ENCODE results near the gene SFXN2.

Gene SFXN2

GRCh38 chr10:102669206-102670064 lies 45.0 kb upstream of the SFXN2 start:
- no peak overlapping the region for H3K4me3 ChIP-seq (replicated peaks; ENCODE audit: insufficient read depth, low read length)
- H3K27me3 ChIP-seq (ENCODE audit: insufficient read depth, poor library complexity, severe bottlenecking), result no peaks in the 10 kb centered on the region
- DNase-seq (ENCODE audit: low read depth in 1 of 2, low spot score in 1 of 2), result no peak
- H3K27ac ChIP-seq (replicated peaks), result no peak overlapping the region
- TF ChIP-seq, protein P1, sequence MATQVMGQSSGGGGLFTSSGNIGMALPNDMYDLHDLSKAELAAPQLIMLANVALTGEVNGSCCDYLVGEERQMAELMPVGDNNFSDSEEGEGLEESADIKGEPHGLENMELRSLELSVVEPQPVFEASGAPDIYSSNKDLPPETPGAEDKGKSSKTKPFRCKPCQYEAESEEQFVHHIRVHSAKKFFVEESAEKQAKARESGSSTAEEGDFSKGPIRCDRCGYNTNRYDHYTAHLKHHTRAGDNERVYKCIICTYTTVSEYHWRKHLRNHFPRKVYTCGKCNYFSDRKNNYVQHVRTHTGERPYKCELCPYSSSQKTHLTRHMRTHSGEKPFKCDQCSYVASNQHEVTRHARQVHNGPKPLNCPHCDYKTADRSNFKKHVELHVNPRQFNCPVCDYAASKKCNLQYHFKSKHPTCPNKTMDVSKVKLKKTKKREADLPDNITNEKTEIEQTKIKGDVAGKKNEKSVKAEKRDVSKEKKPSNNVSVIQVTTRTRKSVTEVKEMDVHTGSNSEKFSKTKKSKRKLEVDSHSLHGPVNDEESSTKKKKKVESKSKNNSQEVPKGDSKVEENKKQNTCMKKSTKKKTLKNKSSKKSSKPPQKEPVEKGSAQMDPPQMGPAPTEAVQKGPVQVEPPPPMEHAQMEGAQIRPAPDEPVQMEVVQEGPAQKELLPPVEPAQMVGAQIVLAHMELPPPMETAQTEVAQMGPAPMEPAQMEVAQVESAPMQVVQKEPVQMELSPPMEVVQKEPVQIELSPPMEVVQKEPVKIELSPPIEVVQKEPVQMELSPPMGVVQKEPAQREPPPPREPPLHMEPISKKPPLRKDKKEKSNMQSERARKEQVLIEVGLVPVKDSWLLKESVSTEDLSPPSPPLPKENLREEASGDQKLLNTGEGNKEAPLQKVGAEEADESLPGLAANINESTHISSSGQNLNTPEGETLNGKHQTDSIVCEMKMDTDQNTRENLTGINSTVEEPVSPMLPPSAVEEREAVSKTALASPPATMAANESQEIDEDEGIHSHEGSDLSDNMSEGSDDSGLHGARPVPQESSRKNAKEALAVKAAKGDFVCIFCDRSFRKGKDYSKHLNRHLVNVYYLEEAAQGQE (IDR thresholded peaks at IDR 0.05; ENCODE audit: insufficient replicate concordance, low read depth), result no peak
- TF ChIP-seq CTCF (IDR thresholded peaks at IDR 0.05; ENCODE audit: insufficient read depth, low read length), result peak; percentile 10

GRCh38 chr10:102670065-102670670 lies 44.3 kb upstream of the SFXN2 start:
- Histone ChIP-seq H3K27ac (replicated peaks) (no peak overlapping the region), H3K4me3 (replicated peaks; ENCODE audit: insufficient read depth, low read length) (no peak overlapping the region), H3K27me3 (ENCODE audit: insufficient read depth, poor library complexity, severe bottlenecking) (no peaks in the 10 kb centered on the region)
- TF ChIP-seq GABPA (IDR thresholded peaks at IDR 0.05; ENCODE audit: low read depth) (no peak), POLR2AphosphoS5 (IDR thresholded peaks at IDR 0.05; ENCODE audit: low read depth) (no peak), SPI1 (IDR thresholded peaks at IDR 0.05; ENCODE audit: borderline replicate concordance, low read depth) (no peak)
- no peak for DNase-seq (ENCODE audit: low read depth in 1 of 2, low spot score in 1 of 2)

GRCh38 chr10:102670871-102671434 lies 43.5 kb upstream of the SFXN2 start:
- no peak for DNase-seq (ENCODE audit: low read depth in 1 of 2, low spot score in 1 of 2)
- no peak overlapping the region for H3K4me3 ChIP-seq (replicated peaks; ENCODE audit: insufficient read depth, low read length)
- H3K27ac ChIP-seq (replicated peaks), result no peak overlapping the region
- TF ChIP-seq POLR2AphosphoS5 (IDR thresholded peaks at IDR 0.05; ENCODE audit: low read depth) (no peak), SPI1 (IDR thresholded peaks at IDR 0.05; ENCODE audit: borderline replicate concordance, low read depth) (no peak), CTCF (IDR thresholded peaks at IDR 0.05; ENCODE audit: insufficient read depth, low read length) (no peak)
- no peaks in the 10 kb centered on the region for H3K27me3 ChIP-seq (ENCODE audit: insufficient read depth, poor library complexity, severe bottlenecking)

DNA sequence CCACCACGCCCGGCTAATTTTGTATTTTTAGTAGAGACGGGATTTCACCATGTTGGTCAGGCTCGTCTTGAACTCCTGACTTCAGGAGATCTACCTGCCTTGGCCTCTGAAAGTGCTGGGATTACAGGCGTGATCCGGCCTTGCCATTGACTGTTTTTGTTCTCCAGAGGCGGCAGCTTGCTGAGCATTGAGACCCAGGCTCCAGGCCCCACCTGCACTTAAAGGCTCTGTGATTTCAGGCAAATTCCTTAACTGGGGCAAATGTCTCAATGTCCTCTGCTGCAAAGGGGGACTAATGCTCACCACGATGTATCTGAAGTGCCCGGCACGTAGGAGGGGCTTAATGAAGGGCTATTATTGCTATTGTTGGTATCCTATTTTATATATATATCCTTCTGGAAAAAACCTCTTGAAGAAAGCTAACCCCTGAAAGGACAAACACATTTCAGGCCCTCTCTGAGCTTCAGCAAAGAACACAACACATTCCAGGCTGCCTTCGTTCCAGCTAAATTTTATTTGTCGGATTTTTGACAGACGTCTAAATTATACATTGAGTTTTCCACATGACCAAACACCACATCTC lies 41.1 kb upstream of the SFXN2 start:
- no peaks in the 10 kb centered on the region for H3K27me3 ChIP-seq (ENCODE audit: insufficient read depth, poor library complexity, severe bottlenecking)
- no peak for DNase-seq (ENCODE audit: low read depth in 1 of 2, low spot score in 1 of 2)
- no peak overlapping the region for H3K4me3 ChIP-seq (replicated peaks; ENCODE audit: insufficient read depth, low read length)
- TF ChIP-seq, protein P1 (IDR thresholded peaks at IDR 0.05; ENCODE audit: insufficient replicate concordance, low read depth), result no peak
- TF ChIP-seq GABPA (IDR thresholded peaks at IDR 0.05; ENCODE audit: low read depth), result no peak
- TF ChIP-seq POLR2AphosphoS5 (IDR thresholded peaks at IDR 0.05; ENCODE audit: low read depth), result no peak
- no peak for TF ChIP-seq CTCF (IDR thresholded peaks at IDR 0.05; ENCODE audit: insufficient read depth, low read length)
- no peak for TF ChIP-seq SPI1 (IDR thresholded peaks at IDR 0.05; ENCODE audit: borderline replicate concordance, low read depth)
- no peak overlapping the region for H3K27ac ChIP-seq (replicated peaks)

All from HL-60 (cell line).